ENCODE measurements around the gene SPATA16.
"Not testable (repeated sequence)": the region's sequence is repeated elsewhere in the genome, so short reads cannot be mapped to it uniquely, and the experiment has no call there.

SPATA16 gene

DNA sequence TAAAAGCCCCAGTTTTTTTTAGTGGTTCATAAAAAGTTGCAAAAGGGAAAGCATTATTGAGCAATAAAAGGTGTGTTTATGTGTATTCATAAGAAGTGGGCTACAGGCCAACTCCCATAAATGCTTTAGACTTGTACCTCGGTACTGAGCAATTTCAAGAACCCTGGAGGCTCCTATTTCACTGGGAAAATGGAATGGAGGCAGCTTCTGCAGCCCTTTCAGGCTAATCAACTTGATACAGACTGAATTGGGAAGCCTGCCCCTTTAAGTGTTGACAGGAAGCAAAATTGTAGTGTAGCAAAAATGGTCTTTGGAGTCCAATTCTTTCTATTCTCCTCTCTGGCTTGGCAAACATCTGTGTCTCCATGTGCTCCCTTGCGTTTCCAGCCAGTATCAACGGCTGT is 271.7 kb downstream of the SPATA16 start:
- no peak for DNase-seq

DNA sequence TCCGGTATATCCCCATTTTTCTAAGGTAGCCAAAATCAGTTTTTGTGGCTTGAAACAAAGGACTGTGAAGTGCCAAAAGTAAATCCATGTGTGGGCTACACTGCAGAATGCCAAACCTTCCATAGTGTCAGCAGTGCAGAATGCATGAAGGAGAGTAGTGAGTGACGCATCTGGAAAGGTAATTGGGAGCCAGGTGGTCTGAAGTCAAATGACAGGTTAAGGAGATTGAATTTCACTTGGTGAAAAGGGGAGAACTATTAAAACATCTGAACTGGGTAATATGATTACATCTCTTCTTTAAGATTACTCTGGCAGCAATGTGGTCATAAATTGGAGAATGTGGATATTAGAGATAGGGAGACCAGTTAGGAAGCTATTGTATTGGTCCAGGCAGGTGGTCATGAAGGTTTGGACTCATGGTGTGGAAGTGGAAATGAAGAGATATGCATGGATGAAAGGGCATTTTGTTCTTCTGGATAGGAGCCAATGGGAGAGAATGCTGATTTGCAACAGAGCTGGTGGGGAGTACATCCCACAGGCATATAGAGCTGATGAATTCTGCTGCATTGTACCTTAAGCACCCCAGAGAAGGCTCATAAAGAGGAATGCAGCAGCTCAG is 272.3 kb downstream of the SPATA16 start:
- no peak for DNase-seq

DNA sequence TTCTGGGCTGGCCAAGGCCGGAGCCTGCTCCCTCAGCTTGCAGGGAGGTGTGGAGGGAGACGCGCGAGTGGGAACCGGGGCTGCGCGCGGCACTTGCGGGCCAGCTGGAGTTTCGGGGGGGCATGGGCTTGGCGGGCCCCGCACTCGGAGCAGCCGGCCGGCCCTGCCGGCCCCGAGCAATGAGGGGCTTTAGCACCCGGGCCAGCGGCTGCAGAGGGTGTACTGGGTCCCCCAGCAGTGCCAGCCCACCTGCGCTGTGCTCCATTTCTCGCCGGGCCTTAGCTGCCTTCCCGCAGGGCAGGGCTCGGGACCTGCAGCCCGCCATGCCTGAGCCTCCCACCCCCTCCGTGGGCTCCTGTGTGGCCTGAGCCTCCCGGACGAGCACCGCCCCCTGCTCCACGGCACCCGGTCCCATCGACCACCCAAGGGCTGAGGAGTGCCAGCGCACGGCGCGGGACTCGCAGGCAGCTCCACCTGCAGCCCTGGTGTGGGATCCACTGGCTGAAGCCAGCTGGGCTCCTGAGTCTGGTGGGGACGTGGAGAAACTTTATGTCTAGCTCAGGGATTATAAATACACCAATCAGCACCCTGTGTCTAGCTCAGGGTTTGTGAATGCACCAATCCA is 274.2 kb downstream of the SPATA16 start:
- not testable (repeated sequence) for DNase-seq

DNA sequence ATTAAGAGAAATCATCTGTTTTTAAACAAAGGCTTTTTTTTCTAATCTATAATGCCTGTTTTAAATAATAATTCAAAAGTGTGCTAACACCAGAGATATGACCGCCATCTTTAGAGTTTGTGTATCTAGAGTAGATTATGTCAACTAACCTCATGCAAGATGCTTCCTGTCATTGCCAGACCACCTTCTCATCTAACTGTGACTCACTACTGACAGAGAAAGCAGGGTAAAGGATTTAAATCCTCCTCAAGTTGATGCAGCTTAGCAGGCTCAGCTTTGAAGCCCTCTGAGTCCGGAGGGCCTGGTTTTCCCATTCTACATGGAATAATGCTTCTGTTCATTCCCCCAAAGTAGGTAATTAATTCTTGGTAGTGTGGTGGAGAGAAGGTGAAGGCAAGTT is 282.0 kb downstream of the SPATA16 start:
- DNase-seq, result no peak

DNA sequence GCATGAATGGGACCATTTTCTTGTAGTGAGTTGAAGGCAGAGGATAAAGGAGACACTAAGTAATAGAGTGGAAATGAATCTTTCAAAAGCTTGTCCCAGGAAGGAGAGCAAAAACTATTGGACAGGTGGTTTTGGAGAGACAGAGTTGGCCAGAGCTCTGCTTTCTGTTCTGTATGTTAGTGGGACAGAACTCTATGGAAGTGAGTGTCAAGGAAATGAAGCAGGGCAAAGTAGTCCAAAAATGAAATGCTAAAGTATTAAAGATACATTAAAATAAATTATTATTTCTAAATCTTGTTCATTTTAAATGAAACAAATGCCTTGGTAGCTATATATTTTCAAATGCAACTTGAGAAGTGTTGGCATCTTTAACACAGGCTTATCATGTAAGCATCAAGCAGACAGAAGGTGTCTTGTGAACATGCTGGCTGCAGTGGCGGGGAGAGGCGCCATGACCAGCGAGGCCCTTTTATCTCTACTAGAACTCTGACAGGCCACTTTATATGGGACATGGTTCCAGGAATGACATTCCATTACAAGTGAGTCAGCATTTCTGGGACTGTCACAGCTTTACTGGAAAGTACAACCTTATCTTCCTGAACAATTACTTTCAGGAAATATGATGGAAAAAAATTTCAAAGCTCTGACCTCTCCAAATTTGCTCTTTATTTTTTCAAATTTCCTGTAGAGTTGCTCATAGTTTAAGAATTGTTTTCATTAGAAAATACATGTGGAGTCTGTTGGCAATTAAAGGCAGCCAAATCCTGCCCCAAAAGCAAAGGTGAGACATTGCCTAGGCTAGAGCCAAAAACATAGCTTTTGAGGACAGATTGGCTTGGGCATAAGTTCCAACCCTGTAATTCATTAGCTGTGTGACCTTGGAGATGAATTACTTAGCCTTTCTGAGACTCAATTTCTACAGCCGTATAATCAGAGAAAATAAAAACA is 284.0 kb downstream of the SPATA16 start:
- DNase-seq, result no peak

DNA sequence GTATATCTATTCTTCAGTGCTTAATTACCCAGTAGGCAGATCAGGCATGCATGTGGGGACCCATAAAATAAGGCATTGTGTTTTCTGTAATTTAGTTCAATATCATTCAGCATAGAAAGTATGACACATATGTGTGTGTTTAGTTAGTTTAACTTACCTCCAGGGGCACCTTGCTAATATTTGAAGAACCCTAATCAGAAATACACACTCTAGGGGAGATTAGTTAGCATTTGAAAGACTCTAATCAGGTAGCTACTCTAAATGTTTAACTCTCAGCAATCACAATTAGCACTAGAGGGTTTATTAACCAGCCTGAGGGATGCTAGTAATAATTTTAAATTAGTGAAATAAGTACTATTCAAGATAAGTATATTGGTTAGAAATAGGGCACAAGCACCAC is 286.0 kb downstream of the SPATA16 start:
- DNase-seq, result no peak

DNA sequence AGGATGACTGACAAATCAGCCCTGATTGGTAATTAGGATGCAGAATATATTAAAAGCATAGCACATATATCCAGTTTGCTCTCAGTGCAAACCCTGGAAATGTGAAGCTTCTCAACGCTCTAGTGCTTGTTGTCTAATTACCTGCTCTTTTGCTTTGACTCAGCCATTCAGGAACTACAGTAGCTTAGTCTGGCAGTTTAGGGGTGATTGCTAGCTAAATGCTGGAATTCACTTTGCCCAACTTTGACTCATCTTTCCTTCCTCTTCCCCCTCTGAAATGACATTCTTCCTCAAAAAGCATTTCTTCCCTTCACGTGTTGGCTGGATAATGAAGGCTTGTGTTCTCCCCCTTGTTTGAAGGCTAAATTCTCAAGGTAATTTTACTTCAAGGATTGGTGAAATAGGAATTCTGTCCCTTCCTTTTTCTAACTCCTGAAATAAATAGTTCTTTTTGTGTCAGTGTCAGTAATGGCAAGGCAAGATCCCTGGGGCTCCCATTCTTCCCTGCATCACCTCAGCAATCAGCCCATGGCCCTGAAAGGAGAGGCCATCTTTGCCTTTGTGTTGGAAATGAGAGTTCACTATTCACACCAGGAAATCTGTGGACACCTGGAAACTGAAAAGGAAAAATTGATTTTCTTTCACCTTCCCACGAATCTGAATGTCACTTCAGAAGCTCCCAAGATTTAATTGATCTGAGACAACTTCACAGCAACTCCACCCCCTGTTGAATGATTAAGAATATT is 286.9 kb downstream of the SPATA16 start:
- no peak for DNase-seq

DNA sequence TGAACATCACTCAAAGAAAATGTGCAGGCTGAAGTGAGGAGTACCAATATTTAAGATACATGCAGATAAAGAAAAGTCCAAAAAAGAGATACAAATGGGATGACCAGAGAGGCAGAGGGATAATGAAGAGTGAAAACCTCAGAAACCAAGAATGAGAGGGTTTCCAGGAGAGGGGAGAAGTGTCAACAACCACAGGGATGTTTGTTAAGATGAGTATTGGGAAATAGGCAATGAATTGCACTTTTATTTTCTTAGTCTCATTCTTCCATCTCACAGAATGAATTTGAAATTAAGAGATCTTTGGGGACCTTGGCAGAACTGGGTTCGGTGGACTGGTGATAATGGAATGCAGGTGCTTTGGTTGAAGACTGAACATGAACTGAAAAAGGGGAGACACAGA is 288.0 kb downstream of the SPATA16 start:
- no peak for DNase-seq

DNA sequence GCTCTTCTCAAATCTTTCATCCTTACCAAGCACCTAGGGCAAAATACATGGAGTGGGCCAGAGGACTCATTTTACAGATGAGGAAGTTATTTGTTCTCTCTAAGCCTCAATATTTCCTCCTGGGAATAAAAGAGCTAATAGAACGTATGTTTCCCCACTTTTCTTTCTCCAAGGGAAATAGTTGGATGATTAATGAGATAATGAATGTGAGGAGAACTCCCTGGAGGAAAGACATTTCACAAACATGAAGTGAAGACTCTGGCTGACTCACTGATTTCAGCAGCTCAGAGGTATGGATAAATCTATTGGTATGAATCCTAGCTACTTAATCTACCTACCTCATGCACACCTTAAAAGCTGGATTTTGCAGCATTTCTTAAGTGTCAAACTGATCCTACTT is 292.1 kb downstream of the SPATA16 start:
- DNase-seq, result no peak

DNA sequence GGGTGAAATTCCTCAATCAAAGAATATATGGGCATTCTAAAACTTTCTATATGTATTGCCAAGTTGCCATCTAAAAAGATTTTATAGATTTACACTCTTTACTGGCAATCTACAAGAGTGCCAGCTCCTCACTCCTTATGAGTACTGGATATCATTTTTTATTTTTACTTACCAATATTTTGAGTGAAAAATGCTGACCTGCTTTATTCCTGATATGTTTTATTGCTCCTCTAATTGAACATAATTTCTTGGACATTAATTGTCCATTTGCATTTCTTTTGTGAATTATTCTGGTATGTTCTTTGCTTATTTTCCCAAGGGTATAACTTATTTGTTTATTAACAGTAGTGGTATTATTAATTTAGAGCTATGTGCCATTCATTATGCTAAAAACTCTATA is 293.7 kb downstream of the SPATA16 start:
- no peak for DNase-seq

DNA sequence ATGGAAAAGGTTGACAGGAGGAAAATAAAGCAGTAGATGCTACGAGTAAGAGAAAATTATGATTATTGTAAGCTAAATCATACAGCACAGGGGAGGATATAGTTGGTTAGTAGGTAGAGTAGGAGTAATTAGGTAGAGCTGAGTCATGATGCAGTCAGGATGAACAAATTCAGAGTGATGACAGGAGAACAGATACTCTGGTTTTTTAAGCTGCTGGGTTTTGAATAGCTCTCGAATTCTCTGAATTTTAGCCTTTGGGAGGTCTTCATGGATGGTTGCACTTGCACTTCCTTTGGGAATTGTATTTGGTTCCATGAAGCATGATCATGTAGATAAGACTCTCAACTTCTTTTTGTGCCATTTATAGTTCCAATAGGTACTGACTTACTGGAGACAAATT is 294.3 kb downstream of the SPATA16 start:
- DNase-seq, result no peak

DNA sequence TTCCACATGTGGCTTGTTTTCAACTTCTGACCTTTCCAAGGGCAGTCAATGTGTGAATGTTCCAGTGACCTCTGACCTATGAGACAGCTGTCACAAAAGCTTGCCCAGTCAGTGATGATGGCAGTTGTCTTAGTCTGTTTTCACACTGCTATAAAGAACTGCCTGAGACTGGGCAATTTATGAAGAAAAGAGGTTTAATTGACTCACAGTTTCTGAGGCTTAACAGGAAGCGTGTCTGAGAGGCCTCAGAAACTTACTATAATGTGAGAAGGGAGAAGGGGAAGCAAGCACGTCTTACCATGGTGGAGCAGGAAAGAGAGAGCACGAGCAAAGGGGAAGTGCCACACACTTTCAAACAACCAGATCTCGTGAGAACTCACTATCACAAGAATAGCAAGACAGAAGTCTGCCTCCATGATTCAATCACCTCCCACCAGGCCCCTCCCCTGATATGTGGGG is 294.9 kb downstream of the SPATA16 start:
- DNase-seq, result no peak

DNA sequence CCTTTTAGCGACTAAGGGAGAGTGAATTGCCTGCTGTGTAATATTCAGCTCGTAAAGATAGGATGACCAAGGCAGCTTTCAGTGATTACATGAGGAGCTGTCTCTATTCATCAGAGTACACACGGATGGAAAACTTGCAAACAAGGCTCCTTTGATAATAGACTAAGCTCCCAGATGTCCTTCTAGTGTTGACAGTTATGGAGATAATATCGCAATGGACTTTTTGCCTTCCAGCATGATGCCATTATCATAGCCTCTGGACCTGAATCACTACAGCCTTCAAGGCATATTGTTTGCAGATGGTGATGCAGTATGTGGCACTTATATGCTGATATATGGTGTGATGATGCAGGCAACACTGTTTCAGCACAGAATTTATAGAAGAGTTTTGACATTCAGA is 296.6 kb downstream of the SPATA16 start:
- DNase-seq, result no peak

DNA sequence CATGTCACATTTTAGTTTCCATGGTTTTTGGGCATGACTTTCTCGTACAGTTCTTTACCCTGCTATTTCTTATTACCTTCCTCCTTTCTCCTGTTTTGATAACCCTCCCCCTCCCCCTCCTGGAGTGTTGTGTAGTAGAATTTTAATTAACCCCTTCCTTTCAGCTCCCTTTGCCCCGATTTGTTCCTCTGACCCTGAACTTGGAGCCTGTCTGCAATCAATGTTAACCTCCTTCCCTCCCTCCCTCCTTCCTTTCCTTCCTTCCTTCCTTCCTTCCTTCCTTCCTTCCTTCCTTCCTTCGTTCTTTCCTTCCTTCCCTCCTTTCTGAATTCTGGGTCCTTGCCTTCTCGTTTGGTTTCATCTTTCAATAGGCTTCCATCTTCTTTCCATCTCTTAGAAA is 300.1 kb downstream of the SPATA16 start:
- no peak for DNase-seq

DNA sequence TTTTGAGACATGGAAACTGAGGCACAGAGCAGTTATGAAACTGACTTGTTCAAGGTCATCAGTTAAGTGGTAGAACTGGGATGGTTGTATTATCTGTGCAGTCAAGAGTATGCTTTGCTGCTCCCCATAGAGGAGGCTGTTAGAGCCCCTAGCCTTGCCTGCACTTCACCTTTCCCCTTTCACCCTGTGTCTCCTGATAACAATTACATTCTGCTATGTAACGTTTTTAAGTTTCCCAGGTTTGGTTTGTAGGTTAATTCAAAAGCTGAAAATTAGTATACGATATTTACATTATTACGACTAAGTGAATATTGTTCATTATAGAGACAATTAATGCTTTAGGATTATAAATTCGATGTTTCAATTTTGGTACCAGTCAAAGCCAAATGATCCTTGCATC is 300.6 kb downstream of the SPATA16 start:
- no peak for DNase-seq

DNA sequence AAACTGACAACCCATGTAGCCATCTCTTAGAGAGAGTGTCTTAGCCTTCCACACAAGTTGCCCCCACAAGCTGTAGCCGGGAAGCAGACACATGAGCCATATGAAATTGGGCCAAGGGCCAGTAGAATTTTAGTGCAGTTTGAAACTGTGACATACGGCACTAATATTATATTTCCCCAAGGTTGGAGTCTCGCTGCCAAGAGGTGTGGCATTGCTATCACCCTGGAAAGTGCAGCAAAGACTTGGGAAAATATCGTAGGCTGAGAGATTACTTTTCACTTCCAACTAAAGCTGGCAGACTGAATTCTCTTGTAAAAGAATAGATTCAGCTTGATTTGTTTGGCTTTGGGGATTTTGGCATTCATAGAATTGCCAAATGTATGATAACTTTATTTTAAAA is 301.4 kb downstream of the SPATA16 start:
- DNase-seq, result no peak

Measured in activated gamma-delta T cell treated with Interleukin-2 at 50 U/mL for 16 hours (primary cell).